D341Med (cell line): ENCODE results near the gene ZBTB16.

Source experiments
- DNase-seq: peaks from one replicate; pipeline ENCODE4 v3.0.0; 2012; ENCODE audit warnings: low spot score

Gene ZBTB16

DNA sequence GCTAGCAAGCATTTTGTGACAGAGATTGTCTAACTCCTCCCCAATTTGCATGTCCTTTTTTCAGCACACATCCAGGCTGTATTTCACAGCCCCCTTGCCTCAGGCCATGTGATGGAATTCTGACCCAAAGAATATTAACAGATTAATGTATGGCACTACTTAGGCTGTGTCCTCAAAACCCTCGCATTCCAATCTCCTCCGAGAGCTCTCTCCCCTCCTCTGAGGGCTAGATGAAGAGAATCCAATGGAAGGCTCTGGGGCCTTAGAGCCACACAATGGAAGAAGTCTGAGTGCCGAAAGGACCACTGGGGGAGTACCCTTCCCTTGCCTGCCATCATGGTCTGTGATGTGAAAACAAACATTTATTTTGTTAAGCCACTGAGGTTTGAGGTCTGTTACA is 223.0 kb downstream of the ZBTB16 start:
- no peak for DNase-seq

DNA sequence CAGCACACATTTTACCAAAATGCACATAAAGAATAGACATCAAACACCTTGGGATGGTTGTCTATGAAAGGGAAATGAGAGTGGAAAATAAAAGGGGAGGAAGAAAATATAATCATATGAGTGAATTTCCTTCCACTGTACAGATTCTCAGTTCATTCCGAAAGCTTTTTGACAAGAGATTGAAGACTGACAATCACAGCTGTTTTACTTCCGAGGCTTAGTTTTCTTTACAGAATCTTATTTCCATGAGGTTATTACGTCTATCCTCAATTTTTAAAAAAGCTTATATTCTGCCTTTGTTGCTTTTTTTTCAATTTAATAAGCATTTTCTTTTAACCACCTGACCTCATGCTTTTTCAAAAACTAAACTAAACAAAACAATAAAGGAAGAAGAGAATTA is 223.9 kb downstream of the ZBTB16 start:
- DNase-seq: no peak

DNA sequence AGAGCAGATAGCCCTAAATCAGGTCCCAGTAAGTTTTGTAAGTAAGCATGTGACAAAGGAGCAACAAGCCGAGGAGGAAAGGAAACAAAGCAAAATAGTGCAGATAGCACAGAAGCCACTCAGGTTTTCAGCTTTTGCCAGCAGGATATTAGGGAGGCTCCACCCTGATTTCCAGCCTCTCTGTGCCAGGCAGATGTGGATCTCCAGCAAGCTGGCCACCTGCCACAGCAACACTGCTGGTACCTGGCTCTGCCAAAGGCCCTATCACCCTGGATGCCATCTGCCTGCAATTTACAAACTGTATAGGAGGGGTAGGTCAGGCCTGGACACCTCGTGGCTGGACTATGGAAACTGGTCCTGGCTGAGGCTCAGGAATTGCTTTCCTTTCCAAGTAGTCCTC is 224.5 kb downstream of the ZBTB16 start:
- no peak for DNase-seq

DNA sequence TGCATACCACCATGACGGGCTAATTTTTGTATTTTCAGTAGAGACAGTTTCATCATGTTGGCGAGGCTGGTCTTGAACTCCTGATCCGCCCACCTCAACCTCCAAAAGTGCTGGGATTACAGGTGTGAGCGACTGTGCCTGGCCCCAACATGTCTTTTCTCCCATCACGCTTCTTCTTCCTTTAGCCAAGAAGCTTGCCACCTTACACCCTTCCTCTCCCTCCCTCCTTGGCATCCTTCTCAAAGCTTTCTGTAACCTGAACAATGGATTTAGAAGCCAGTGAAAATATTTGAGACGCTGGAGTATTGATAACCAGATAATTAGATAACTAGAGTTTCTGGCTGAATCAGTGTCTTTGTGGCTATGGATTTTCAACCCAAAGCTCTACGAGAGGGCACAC is 225.4 kb downstream of the ZBTB16 start:
- no peak for DNase-seq

DNA sequence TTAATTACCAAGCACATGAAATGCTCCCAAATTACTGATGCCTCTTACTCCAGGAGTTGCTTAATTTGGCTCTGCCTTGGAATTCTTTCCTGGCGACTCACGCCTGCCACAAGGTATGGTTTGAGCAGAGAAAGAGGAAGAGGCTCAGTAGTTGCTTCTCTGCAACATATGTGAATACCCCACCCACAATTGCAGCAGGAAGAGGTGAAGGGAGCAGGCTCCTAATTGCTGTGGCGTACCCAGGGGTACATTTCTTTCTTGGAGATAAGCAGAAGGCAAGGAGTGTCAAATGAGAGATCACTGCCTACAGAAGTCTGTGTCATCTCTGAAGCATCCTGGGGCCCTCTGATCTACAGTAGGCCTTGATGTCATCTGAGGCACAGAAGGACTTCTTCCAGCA is 226.1 kb downstream of the ZBTB16 start:
- no peak for DNase-seq

DNA sequence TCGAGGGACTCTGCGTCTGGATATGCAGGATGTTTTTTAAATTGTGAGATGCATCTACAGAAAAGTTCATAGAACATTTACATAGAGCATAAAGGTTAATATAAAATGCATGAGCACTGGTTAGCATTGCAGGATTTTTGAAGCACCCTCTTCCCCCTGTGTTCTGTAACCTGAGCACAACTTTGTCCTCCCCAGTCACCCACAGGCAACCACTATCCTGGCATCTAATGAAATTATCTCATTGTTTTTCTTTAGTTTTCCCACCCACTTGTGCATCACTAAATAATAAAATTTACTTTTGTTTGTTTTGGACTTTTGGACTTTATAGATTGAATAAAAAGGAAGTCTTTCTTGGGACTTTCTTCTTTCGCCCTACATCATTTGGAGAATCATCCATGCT is 226.7 kb downstream of the ZBTB16 start:
- DNase-seq: no peak

DNA sequence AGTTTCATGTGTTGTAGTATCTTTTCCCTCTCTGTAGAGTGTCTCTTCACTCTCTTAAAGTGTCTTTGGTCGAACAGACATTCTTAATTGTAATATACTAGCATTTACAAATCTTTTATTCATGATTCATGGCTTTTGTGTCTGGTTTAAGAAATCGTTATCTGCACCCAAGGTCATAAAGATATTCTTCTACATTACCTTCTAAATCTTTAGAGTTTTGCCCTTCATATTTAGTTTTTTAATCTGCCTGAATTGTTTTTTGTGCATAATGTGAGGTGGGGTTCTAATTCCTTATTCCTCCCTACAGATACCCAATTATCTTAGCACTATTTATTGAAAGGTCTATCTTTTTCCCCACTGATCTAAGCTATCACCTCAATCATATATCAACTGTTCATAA is 227.6 kb downstream of the ZBTB16 start:
- DNase-seq: no peak

DNA sequence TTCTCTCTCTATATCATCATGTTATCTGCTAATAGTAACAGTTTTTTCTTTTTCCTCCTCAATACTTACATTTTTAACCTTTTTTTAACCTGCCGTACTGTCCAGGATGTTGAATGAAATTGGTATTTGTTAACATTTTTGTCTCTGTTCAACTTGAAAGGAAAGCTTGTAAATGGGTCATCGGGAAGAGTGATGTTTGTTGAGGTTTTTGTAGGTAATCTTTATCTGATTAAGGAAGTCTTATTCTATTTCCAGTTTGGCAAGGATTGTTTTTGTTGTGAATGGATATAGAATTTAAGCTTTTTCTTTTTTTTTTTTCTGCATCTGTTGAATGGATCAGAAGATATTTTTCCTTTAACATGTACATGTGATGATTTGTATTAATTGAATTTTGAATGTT is 228.6 kb downstream of the ZBTB16 start:
- DNase-seq: no peak

DNA sequence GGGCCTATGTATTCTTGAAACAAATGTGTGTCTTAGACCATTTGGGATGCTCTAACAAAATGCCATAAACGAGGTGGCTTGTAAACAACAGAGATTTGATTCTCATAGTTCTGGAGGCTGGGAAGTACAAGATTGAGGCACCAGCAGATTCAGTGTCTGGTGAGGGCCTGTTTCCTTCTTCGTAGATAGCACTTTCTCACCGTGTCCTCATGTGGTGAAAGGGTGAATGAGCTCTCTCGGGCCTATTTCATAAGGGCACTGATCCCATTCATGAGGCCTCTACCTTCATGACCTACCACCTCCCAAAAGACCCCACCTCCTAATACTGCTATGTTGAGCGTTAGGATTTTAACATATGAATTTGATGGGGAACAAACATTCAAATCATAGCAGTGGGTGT is 230.3 kb downstream of the ZBTB16 start:
- DNase-seq: no peak

DNA sequence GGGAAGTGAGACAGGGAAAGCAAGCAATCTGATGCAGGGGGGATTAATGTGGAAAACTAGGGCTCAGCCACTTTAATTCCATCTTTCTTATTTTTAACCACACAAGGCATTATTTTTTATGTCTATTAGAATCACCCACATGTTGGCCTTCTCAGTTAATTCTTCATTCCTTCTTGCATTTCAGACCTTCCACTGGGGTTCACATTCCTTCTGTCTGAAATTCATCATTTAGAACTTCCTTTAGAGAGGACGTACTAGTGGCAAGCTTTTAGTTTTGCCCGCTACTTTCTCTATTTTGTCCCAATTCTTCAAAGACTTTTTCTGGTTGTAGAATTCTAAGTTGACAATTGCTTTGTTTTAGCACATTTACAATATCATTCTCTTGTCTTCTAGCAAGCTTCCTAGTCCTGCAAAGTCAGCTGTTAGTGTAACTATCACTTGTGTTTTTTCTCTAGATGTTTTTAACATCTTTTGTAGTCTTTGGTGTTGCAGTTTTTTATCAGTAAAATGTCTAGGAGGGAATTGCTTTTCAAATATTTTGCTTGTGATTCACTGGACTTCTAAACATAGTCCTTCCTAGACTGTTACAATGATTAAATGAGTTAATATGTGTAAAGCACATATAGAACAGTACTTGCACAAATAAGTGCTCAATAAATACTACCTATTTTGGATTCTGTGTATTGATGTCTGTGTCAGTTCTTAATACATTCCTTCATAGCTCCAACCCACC is 231.2 kb downstream of the ZBTB16 start:
- no peak for DNase-seq

DNA sequence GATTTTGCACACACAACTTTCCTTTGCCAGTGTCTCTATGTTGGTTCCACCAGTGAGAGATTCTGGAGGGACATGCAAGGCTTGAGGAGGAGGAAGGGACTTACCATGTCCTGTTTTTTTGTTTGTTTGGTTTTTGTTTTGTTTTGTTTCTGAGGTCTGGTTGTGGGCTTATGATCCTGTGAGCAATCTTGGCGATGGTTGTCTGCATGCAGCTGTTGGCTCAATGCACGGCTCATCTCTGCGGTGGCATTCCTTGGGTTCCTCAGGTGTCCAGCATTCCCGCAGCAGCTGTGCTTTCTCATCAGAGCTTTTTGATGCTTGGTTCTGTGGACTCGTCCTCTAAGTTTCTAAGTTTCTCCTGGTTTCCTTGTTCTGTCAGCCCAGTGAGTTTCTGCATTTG is 231.9 kb downstream of the ZBTB16 start:
- DNase-seq: no peak

DNA sequence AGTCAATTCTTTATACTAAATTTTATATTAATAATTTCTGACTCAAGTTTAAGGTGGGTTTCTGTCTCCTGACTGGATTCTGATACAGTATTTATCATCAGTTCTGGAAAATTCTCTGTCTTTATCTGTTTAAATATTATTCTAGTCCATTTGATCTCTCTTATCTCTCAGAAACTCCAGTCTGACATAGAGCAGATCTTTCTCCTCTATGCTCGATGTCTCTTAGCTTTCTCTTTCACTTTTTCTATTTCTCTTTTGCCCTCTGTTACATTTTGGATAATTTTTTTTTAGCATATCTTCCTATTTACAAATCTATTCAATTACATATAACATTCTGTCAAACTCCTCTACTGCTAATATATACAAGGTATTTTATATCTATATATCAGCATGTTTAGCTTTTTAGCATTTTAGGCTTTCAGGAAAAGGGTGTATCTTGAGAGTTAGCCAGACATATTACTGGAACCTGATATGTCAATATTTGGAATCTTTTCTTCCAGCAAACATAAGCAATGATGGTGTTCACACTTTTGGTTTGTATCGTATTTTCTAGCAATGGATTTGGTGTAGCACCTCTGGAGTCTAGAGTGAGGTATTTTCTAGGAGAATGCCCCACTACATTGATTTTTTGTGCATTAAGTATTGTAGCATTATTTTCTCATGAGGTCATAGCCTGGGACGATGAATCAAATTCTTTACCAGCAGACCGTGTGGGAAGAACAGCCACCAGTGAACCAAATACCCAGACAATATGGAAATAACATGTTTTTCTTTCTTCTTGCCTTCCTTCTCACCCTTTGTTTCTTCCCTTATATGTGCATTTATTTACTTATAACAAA is 232.6 kb downstream of the ZBTB16 start:
- no peak for DNase-seq

DNA sequence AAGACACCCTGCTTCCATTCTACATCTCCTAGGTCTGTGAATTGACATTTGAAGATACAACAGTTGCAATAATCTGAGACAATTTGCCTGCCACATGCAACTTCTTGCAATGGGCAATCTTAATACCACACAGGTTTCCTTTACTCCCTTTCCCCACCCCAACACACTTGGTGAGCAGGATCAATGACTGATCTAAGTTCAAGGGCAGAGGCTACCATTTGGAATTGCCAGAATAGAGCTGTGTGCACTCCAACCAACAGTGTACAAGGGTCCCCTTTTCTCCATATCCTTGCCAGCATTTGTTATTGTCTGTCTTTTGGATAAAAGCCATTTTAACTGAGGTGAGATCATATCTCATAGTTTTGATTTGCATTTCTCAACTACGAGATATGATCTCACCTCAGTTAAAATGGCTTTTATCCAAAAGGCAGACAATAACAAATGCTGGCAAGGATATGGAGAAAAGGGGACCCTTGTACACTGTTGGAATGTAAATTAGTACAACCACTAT is 233.7 kb downstream of the ZBTB16 start:
- DNase-seq: no peak

DNA sequence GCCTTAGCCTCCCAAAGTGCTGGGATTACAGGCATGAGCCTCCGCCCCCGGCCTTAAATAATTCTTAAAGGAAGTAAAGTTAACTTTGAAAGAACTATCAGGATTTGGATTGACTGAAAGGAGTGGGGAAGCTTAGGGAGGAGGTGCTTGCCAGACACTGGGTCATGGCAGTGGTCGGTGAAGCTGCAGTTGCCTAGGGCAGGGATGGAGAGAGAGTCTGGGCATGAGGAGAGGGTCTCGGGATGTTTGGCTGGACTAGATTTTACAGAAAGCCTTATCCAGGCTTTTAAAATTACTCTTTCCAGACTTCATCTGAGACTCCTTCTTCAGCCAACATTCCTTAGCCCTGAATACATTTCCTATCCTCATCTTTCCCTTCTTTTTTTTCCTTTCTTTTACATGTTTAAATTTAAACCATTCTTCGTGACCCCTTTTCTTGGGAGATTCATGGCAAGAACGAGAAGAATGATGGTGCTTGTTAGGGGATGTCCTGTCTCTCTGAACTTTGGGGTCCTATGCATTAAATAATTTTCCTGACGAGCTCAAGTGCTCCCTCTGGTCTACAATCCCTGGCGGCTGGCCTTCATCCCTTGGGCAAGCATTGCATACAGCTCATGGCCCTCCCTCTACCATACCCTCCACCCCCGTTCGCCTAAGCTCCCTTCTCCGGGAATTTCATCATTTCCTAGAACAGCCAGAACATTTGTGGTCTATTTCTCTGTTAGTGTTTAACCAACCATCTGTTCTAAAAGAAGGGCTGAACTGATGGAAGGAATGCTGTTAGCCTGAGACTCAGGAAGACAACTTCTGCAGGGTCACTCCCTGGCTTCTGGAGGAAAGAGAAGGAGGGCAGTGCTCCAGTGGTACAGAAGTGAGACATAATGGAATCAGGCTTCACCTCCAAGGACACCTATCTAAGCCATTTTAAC is 236.4 kb downstream of the ZBTB16 start, which contains the start of gene NNMT:
Gene NNMT (plus strand): TSS at position 724 of the 929 bp plus-strand sequence. CDS start 158 bp downstream, at position 882.
- DNase-seq: no peak

DNA sequence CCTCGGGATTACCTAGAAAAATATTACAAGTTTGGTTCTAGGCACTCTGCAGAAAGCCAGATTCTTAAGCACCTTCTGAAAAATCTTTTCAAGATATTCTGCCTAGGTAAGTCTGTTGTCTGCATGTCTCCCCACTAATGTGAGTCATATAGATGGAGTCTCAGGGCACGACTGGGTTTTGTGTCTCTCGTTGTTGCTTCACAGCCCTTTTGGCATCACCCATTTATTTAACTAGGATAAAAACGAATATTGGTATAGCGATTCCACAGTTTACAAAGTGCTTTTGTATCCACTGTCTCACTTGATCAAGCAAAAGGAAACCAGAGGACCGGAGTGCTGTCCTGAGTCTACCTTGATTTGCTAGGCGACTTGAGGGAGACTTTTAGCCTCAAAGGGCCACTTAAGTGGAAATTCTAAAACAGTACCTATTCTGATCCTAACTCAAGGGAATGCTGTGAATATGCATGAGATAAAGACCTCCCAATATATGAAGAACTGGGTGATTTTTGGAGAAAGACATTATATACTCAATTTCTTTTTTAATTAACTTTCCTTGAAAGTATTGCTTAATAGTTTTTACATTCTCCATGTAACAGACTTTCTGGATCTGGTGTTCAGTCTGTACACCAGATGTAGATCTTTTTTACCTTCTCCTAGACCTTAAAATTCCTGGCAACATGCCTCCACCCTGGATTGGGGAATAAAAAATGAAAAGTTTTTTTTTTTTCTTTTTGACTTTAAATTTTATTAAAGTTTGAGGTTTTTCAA is 237.3 kb downstream of the ZBTB16 start:
- DNase-seq: no peak

DNA sequence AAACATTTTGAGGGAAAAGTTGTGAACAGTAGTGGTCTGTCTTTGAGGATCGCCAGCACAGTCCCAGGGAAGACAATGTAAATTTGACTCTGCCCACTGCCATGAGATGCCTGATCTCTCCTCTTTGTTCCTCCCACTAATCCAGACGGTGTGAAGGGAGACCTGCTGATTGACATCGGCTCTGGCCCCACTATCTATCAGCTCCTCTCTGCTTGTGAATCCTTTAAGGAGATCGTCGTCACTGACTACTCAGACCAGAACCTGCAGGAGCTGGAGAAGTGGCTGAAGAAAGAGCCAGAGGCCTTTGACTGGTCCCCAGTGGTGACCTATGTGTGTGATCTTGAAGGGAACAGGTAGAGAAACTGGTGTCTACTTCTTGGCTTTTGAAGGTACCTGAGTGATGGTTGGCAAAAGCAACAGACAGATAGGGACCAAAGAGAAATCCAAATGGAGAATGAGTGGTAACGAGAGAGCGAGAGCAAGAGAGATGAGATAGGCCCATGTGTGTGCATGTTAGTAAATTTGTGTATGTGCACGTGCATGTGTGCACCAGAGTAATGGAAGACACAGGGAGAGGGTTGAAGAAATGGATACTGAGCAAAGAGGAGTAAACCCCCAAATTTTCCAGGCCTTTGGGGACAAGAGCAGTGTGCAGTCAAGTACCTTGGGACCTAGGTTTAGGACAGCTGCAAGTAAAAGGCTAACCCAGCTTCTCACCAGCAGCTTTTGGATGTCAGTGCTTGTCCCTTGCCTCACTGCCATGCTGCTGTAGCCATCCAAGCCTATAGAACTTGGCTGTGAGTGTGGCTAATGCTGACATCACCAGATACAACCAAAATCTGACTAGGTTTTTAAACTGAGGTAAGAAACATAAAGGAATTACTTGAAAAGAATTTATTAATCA is 238.5 kb downstream of the ZBTB16 start:
- DNase-seq: no peak

DNA sequence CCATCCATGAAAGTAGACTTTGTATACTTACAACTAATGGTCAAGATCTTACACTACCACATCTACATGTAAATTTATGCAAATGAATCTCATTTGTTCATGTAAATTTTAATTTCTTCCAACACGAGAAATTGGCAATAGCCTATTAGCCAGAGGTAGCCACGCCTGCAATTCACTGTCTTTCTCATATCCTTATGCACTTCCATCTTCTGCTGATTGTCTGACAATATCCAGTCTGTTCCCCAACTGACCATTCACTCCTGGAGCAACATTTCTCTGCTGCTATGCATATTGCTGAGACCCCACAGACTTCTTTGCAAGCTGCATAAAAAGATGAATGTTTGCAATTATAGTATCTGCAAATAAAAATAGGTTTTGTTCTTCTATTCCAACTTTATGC is 239.2 kb downstream of the ZBTB16 start:
- DNase-seq: no peak
